Upper lobe of left lung (tissue), 4 donors: ENCODE data around the gene KCNIP4.

Experiments used
- POLR2AphosphoS5 ChIP-seq, 2 donors: sonication (generic); formaldehyde crosslinking; IDR thresholded peaks; one replicate each; pipeline ENCODE4 v1.5.1; 2017; ENCODE audit warnings: antibody characterized with exemption in 2 of 2
- TF ChIP-seq, protein P1 (sequence below), 6 experiments: fragments of 450-650 bp in 4 of 6; fragments of 200-600 bp in 2 of 6; sonication (generic) in 2 of 6; IDR thresholded peaks; one replicate each; pipeline ENCODE4 v1.5.1; 2016 to 2019; ENCODE audit warnings: antibody characterized with exemption in 6 of 6

DNA sequence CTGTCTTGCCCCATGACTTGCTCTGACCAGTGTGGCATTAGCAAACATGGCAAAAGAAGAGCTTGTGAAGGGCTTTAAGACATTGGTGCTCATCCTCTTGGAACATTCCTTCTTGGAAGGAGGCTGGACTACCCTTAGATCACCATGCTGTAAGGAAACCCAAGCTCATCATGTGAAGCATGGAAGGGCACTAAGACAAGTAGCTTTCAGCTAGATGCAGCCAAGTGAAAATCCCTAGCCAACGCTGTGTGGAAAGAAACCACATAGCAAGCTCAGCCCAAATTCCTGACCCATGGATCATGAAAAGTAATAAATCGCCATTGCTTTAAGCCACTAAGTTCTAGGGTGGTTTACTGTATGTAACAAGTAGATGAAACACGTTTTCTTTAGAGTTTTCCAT lies 1260.7 kb downstream of the KCNIP4 start:
- TF ChIP-seq, protein P1, sequence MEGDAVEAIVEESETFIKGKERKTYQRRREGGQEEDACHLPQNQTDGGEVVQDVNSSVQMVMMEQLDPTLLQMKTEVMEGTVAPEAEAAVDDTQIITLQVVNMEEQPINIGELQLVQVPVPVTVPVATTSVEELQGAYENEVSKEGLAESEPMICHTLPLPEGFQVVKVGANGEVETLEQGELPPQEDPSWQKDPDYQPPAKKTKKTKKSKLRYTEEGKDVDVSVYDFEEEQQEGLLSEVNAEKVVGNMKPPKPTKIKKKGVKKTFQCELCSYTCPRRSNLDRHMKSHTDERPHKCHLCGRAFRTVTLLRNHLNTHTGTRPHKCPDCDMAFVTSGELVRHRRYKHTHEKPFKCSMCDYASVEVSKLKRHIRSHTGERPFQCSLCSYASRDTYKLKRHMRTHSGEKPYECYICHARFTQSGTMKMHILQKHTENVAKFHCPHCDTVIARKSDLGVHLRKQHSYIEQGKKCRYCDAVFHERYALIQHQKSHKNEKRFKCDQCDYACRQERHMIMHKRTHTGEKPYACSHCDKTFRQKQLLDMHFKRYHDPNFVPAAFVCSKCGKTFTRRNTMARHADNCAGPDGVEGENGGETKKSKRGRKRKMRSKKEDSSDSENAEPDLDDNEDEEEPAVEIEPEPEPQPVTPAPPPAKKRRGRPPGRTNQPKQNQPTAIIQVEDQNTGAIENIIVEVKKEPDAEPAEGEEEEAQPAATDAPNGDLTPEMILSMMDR (IDR thresholded peaks at IDR 0.05): no peak
- TF ChIP-seq POLR2AphosphoS5 (IDR thresholded peaks at IDR 0.05): no peak
